CD4-positive, alpha-beta T cell (primary cell): ENCODE data around the gene MRPL45. TPM values are rescaled to one million over a fixed set of nuclear protein-coding genes. Genes with fewer than 3 reads are reported as not detected.

Source experiments
- ATAC-seq: fragments of 200-7000 bp; cut with Tn5 transposase; one replicate; pipeline ENCODE4 v1.10.0; 2022; ENCODE audit warnings: mild to moderate bottlenecking; ENCODE audit not compliant: poor library complexity
- CTCF ChIA-PET: fragments of 350-600 bp; sonication (Branson Sonifier 250); formaldehyde crosslinking; loops from one replicate; lab custom pipeline; 2021; ENCODE audit warnings: antibody characterized with exemption, inconsistent platforms; lab: Charles Lee
- POLR2A ChIA-PET: fragments of 350-600 bp; sonication (Branson Sonifier 250); formaldehyde crosslinking; loops from one replicate; lab custom pipeline; 2021; ENCODE audit warnings: antibody characterized with exemption, inconsistent platforms; lab: Charles Lee
- DNase-seq, 14 experiments: peaks; one replicate each; pipeline ENCODE4 v3.0.0-alpha.2; 2013 to 2020; ENCODE audit warnings: mixed read lengths in 2 of 14
- H3K27ac ChIP-seq, 2 donors: one replicate each; pipeline versions ENCODE4 v1.5.1 to v1.7.0; 2013; ENCODE audit warnings: low read length in 2 of 2, low read depth in 1 of 2, mild to moderate bottlenecking in 1 of 2
- H3K27me3 ChIP-seq, 2 experiments: 1 replicate in 1 of 2; 2 replicates in 1 of 2; pipeline versions ENCODE4 v1.6.1 to v1.7.0; 2013; ENCODE audit warnings: low read length in 2 of 2, control low read depth in 1 of 2, mild to moderate bottlenecking in 1 of 2, moderate library complexity in 1 of 2; ENCODE audit not compliant: insufficient read depth in 2 of 2, control insufficient read depth in 1 of 2
- H3K36me3 ChIP-seq: one replicate; pipeline ENCODE4 v1.6.1; 2013; ENCODE audit warnings: low read length, control low read depth; ENCODE audit not compliant: insufficient read depth
- H3K4me1 ChIP-seq: one replicate; pipeline ENCODE4 v1.6.1; 2013; ENCODE audit warnings: low read length, control low read depth; ENCODE audit not compliant: insufficient read depth
- H3K4me3 ChIP-seq: one replicate; pipeline ENCODE4 v1.5.1; 2013; ENCODE audit warnings: mild to moderate bottlenecking, low read length, moderate library complexity
- H3K9me3 ChIP-seq, 2 experiments: 1 replicate in 1 of 2; 2 replicates in 1 of 2; pipeline versions ENCODE4 v1.6.1 to v1.7.0; 2013; ENCODE audit warnings: low read length in 2 of 2, mild to moderate bottlenecking in 2 of 2, control low read depth in 1 of 2, moderate library complexity in 1 of 2; ENCODE audit not compliant: control insufficient read depth in 1 of 2, insufficient read depth in 1 of 2
- H3K27ac Mint-ChIP-seq: one replicate; pipeline ENCODE4 v1.8.0; 2020; ENCODE audit warnings: mixed read lengths
- H3K27me3 Mint-ChIP-seq: one replicate; pipeline ENCODE4 v1.8.0; 2021; ENCODE audit warnings: mixed read lengths
- H3K36me3 Mint-ChIP-seq: one replicate; pipeline ENCODE4 v1.8.0; 2021; ENCODE audit warnings: low read depth, mixed read lengths
- H3K4me1 Mint-ChIP-seq: one replicate; pipeline ENCODE4 v1.8.0; 2021; ENCODE audit warnings: low read depth, mixed read lengths
- H3K4me3 Mint-ChIP-seq: one replicate; pipeline ENCODE4 v1.8.0; 2020; ENCODE audit warnings: mild to moderate bottlenecking, mixed read lengths
- H3K9me3 Mint-ChIP-seq: one replicate; pipeline ENCODE4 v1.8.0; 2020; ENCODE audit warnings: mixed read lengths
- CTCF ChIP-seq: fragments of 200-600 bp; IDR thresholded peaks from one replicate; pipeline ENCODE4 v1.8.0; 2022; ENCODE audit warnings: antibody characterized with exemption, mild to moderate bottlenecking
- intact Hi-C, 2 experiments: fragments of 100-400 bp; cut with DNase I in 1 of 2; cut with micrococcal nuclease in 1 of 2; formaldehyde crosslinking; loops; one replicate each; pipeline versions ENCODE4 v1.15.1 to v1.9.0; 2023 to 2025; cut with DNase I, micrococcal nuclease
- total RNA-seq, 174 experiments: library from RNA in 2 of 174; stranded (reverse) in 2 of 174; gene quantifications; one replicate each; pipeline ENCODE4 v1.2.3 and lab custom pipeline; 2021 to 2026

Gene MRPL45
- total RNA-seq, 2 experiments from 2014 or later, result 17.5 to 17.7 TPM

GRCh38 chr17:38328620-38329019, 31.7 kb downstream of the MRPL45 start:
- ChIA-PET POLR2A (no interaction called here), CTCF (no interaction called here)
- H3K9me3 Mint-ChIP-seq, result no peaks in the 10 kb centered on the region
- H3K27me3 ChIP-seq, result no peaks in the 10 kb centered on the region
- no peaks in the 10 kb centered on the region for H3K36me3 ChIP-seq
- peaks cover 9% of the 10 kb centered on the region for H3K27me3 Mint-ChIP-seq
- DNase-seq, result no peak
- TF ChIP-seq CTCF, result no peak
- no peak for ATAC-seq
- no peak overlapping the region for H3K4me3 Mint-ChIP-seq
- intact Hi-C loops, result no loop called here
- H3K9me3 ChIP-seq, result no peaks in the 10 kb centered on the region
- H3K36me3 Mint-ChIP-seq, result peaks cover 3% of the 10 kb centered on the region
- no peaks in the 10 kb centered on the region for H3K4me1 ChIP-seq
- H3K4me3 ChIP-seq, result no peak overlapping the region
- no peak overlapping the region for H3K27ac Mint-ChIP-seq
- peaks cover 14% of the 10 kb centered on the region for H3K4me1 Mint-ChIP-seq
- H3K27ac ChIP-seq, result no peak overlapping the region

- no peak for ATAC-seq
- H3K4me3 ChIP-seq, result no peak overlapping the region
- intact Hi-C loops, result no loop called here
- H3K27me3 Mint-ChIP-seq, result peaks cover 15% of the 10 kb centered on the region
- no peaks in the 10 kb centered on the region for H3K4me1 ChIP-seq
- H3K36me3 ChIP-seq, result no peaks in the 10 kb centered on the region
- no peaks in the 10 kb centered on the region for H3K27me3 ChIP-seq
- H3K27ac ChIP-seq, result no peak overlapping the region
- H3K27ac Mint-ChIP-seq, result no peak overlapping the region
- peaks cover 14% of the 10 kb centered on the region for H3K4me1 Mint-ChIP-seq
- H3K36me3 Mint-ChIP-seq, result no peaks in the 10 kb centered on the region
- TF ChIP-seq CTCF, result no peak
- DNase-seq, result no peak
- H3K9me3 ChIP-seq, result no peaks in the 10 kb centered on the region
- H3K9me3 Mint-ChIP-seq, result no peaks in the 10 kb centered on the region
- H3K4me3 Mint-ChIP-seq, result no peak overlapping the region
- POLR2A ChIA-PET, result no interaction called here
- CTCF ChIA-PET, result no interaction called here
These were observed 32.3 kb downstream of the MRPL45 start for GRCh38 chr17:38329284-38329683.

GRCh38 chr17:38329808-38330730, 33.1 kb downstream of the MRPL45 start:
- H3K4me1 Mint-ChIP-seq, result peaks cover 14% of the 10 kb centered on the region
- H3K4me1 ChIP-seq, result no peaks in the 10 kb centered on the region
- TF ChIP-seq CTCF, result no peak
- no peaks in the 10 kb centered on the region for H3K36me3 Mint-ChIP-seq
- H3K4me3 Mint-ChIP-seq, result no peak overlapping the region
- no peak overlapping the region for H3K4me3 ChIP-seq
- H3K27me3 ChIP-seq, result no peaks in the 10 kb centered on the region
- ChIA-PET POLR2A (no interaction called here), CTCF (no interaction called here)
- no peak for DNase-seq
- H3K9me3 Mint-ChIP-seq, result no peaks in the 10 kb centered on the region
- H3K27ac ChIP-seq, result no peak overlapping the region
- peaks cover 16% of the 10 kb centered on the region for H3K27me3 Mint-ChIP-seq
- ATAC-seq, result no peak
- intact Hi-C loops, result no loop called here
- no peaks in the 10 kb centered on the region for H3K9me3 ChIP-seq
- no peaks in the 10 kb centered on the region for H3K36me3 ChIP-seq
- no peak overlapping the region for H3K27ac Mint-ChIP-seq
